Adrenal gland (tissue), 12 donors: ENCODE results near the gene SDK1. TPM values are rescaled to one million over a fixed set of nuclear protein-coding genes. Genes with fewer than 3 reads are reported as not detected.

Experiments used
- DNase-seq, 7 donors: peaks; one replicate each; pipeline ENCODE4 v3.0.0-alpha.2; 2019 to 2020
- H3K27ac ChIP-seq, 5 donors: fragments of 200-600 bp; sonication (generic) in 4 of 5; 1 replicate in 3 of 5; 2 replicates in 2 of 5; pipeline versions ENCODE4 v1.5.1 to v1.8.0; 2016 to 2020; ENCODE audit warnings: mild to moderate bottlenecking in 1 of 5
- H3K27me3 ChIP-seq: fragments of 200-600 bp; 2 replicates; pipeline ENCODE4 v1.8.0; 2021
- H3K36me3 ChIP-seq, 2 donors: fragments of 200-600 bp; replicated peaks in 1 of 2; 1 replicate in 1 of 2; 2 replicates in 1 of 2; pipeline versions ENCODE4 v1.5.1 to v1.8.0; 2018 to 2022
- H3K4me1 ChIP-seq, 2 donors: fragments of 200-600 bp; replicated peaks in 1 of 2; 1 replicate in 1 of 2; 2 replicates in 1 of 2; pipeline versions ENCODE4 v1.5.1 to v1.8.0; 2018 to 2021
- H3K4me3 ChIP-seq, 4 donors: fragments of 200-600 bp; sonication (generic) in 3 of 4; one replicate each; pipeline ENCODE4 v1.5.1; 2016 to 2018
- H3K9me3 ChIP-seq, 3 donors: fragments of 200-600 bp; sonication (generic) in 1 of 3; replicated peaks in 1 of 3; 1 replicate in 2 of 3; 2 replicates in 1 of 3; pipeline versions ENCODE4 v1.5.1 to v1.8.0; 2016 to 2021
- CTCF ChIP-seq, 6 experiments: fragments of 450-650 bp in 4 of 6; fragments of 200-600 bp in 2 of 6; sonication (generic) in 1 of 6; IDR thresholded peaks; 1 replicate in 5 of 6; 2 replicates in 1 of 6; pipeline versions ENCODE4 v1.5.1 to v1.8.0; 2016 to 2021; ENCODE audit warnings: antibody characterized with exemption in 6 of 6, mild to moderate bottlenecking in 2 of 6, moderate library complexity in 1 of 6
- POLR2A ChIP-seq, 2 donors: fragments of 450-650 bp; IDR thresholded peaks; one replicate each; pipeline ENCODE4 v1.6.1; 2017; ENCODE audit warnings: antibody characterized with exemption in 2 of 2, mild to moderate bottlenecking in 2 of 2, moderate library complexity in 1 of 2
- WGBS, 4 donors: extraction: QIAGEN DNeasy Blood & Tissue Kit in 2 of 4; methylation state at CpG; one replicate each; pipeline versions ENCODE4 v1.1.5 to v1.1.7; 2013 to 2017; 5-methylcytosine and 5-hydroxymethylcytosine counted together
- intact Hi-C, 2 donors: fragments of 100-400 bp; cut with DNase I; formaldehyde crosslinking; loops; one replicate each; pipeline versions ENCODE4 v1.14.1 to v1.15.0; 2022 to 2023
- polyA plus RNA-seq, 3 donors: library from polyadenylated mRNA; stranded (reverse); fragments of 200-250 nt in 2 of 3; fragments of 350-450 nt in 1 of 3; fragmentation: Illumina TruSeq in 1 of 3; extraction: RNeasy Lipid Tissue Mini Kit (QIAGEN cat#74804) in 1 of 3; gene quantifications; one replicate each; pipeline ENCODE4 v1.2.3, GENCODE V29; 2013 to 2014
- total RNA-seq, 9 donors: library from RNA; depleted of rRNA in 4 of 9; stranded (reverse); fragments of >200 nt in 4 of 9; fragments of 120-200 nt in 1 of 9; fragmentation: NEBNext Ultra II Directional in 1 of 9; extraction: Animal tissue kit (Norgen Biotek cat#: 25700) in 1 of 9; gene quantifications; one replicate each; pipeline versions ENCODE4 v1.1.0 to v1.2.4, GENCODE V29; 2013 to 2023
- donor health status: healthy with polysubstance abuse.
- donor health status: Bipolar disorder and iron deficiency.
- donor health status: DM: yes; HTN: yes; CAD: no.
- donor health status: DM: no; HTN: no; CAD: no.
- donor health status: DM: no; HTN: no; CAD: no.
- donor health status: DM: yes; HTN: yes; CAD: no.

The SDK1 gene
- total and polyA plus RNA-seq, 12 donors: 0.50 to 3.6 (median 1.5) TPM

DNA sequence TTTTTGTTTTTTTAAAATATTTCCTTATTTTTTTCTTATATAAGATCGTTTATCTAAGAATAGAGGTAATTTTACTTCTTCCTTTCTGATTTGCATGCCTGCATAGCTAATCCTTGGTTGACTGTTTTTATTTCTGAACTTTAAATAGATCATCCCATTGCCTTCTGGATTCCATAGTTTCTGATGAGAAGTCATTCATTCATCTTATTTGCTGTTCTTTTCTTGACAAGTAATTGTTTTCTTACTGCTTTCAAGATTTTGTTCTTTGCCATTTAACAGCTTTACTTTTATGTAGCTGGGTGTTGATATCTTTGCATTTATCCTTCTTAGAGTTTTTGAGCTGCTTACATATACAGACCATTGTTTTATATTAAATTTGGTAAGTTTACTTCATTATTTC is 437.9 kb downstream of the SDK1 start:
- H3K36me3 ChIP-seq: no peaks in the 10 kb centered on the region
- peaks cover 0 to 7% (median 5%) of the 10 kb centered on the region in 3 donors for H3K9me3 ChIP-seq
- no peak overlapping the region for H3K27ac ChIP-seq
- 60 to 84% (median 73%) methylated on average over 1 of the region's 1 CpG for WGBS, 4 donors
- intact Hi-C loops: no loop called here
- TF ChIP-seq CTCF (IDR thresholded peaks at IDR 0.05): no peak
- TF ChIP-seq POLR2A (IDR thresholded peaks at IDR 0.05): no peak
- DNase-seq: no peak
- H3K4me3 ChIP-seq: no peak overlapping the region
- H3K27me3 ChIP-seq: peaks cover 2% of the 10 kb centered on the region
- no peaks in the 10 kb centered on the region for H3K4me1 ChIP-seq

GRCh38 chr7:3739983-3740382 is 438.9 kb downstream of the SDK1 start:
- Histone ChIP-seq H3K4me3 (no peak overlapping the region), H3K36me3 (no peaks in the 10 kb centered on the region), H3K27ac (no peak overlapping the region), H3K27me3 (peaks cover 2% of the 10 kb centered on the region), H3K4me1 (no peaks in the 10 kb centered on the region), H3K9me3 (peaks cover 0 to 7% (median 5%) of the 10 kb centered on the region in 3 donors)
- TF ChIP-seq CTCF (IDR thresholded peaks at IDR 0.05) (no peak), POLR2A (IDR thresholded peaks at IDR 0.05) (no peak)
- intact Hi-C loops: no loop called here
- no peak for DNase-seq
- WGBS, 4 donors: 75 to 84% (median 84%) methylated on average over 2 of the region's 2 CpGs; no CpG with 5 or more reads in 1 of the 4 donors

- 48 to 55% (median 50%) methylated on average over 2 of the region's 2 CpGs for WGBS, 4 donors
- intact Hi-C loops: no loop called here
- no peak overlapping the region for H3K4me3 ChIP-seq
- H3K4me1 ChIP-seq: no peaks in the 10 kb centered on the region
- no peak overlapping the region for H3K27ac ChIP-seq
- H3K9me3 ChIP-seq: no peaks in the 10 kb centered on the region
- DNase-seq: no peak
- H3K36me3 ChIP-seq: no peaks in the 10 kb centered on the region
- H3K27me3 ChIP-seq: no peaks in the 10 kb centered on the region
- TF ChIP-seq CTCF (IDR thresholded peaks at IDR 0.05) (no peak), POLR2A (IDR thresholded peaks at IDR 0.05) (no peak)
These were observed 446.4 kb downstream of the SDK1 start for GRCh38 chr7:3747467-3747866.

GRCh38 chr7:3748389-3748788 is 447.3 kb downstream of the SDK1 start:
- no peak for DNase-seq
- Histone ChIP-seq H3K36me3 (no peaks in the 10 kb centered on the region), H3K4me1 (no peaks in the 10 kb centered on the region), H3K27me3 (no peaks in the 10 kb centered on the region), H3K27ac (no peak overlapping the region), H3K4me3 (no peak overlapping the region), H3K9me3 (no peaks in the 10 kb centered on the region)
- WGBS, 4 donors: 69 to 90% (median 74%) methylated on average over 2 of the region's 2 CpGs
- TF ChIP-seq CTCF (IDR thresholded peaks at IDR 0.05) (no peak), POLR2A (IDR thresholded peaks at IDR 0.05) (no peak)
- intact Hi-C loops: no loop called here
